ENCODE measurements around the gene CRIP1.

The CRIP1 gene

GRCh38 chr14:105500726-105501101 is 14.0 kb downstream of the CRIP1 start:
- no peak for TF ChIP-seq CTCF (IDR thresholded peaks at IDR 0.05; ENCODE audit: control insufficient read depth, insufficient read depth, low read depth, low read length, missing control alignments)

GRCh38 chr14:105501504-105502291 is 15.0 kb downstream of the CRIP1 start:
- H3K4me3 ChIP-seq (ENCODE audit: control insufficient read depth, low read depth, low read length), result no peak overlapping the region
- TF ChIP-seq CTCF (IDR thresholded peaks at IDR 0.05; ENCODE audit: control insufficient read depth, insufficient read depth, low read depth, low read length, missing control alignments), result no peak
- DNase-seq (ENCODE audit: low read depth), result no peak

More at GRCh38 chr14:105500726-105501101, 14.0 kb downstream of the CRIP1 start:
- H3K4me3 ChIP-seq (ENCODE audit: control insufficient read depth, low read depth, low read length), result no peak overlapping the region
- DNase-seq (ENCODE audit: low read depth), result no peak

DNA sequence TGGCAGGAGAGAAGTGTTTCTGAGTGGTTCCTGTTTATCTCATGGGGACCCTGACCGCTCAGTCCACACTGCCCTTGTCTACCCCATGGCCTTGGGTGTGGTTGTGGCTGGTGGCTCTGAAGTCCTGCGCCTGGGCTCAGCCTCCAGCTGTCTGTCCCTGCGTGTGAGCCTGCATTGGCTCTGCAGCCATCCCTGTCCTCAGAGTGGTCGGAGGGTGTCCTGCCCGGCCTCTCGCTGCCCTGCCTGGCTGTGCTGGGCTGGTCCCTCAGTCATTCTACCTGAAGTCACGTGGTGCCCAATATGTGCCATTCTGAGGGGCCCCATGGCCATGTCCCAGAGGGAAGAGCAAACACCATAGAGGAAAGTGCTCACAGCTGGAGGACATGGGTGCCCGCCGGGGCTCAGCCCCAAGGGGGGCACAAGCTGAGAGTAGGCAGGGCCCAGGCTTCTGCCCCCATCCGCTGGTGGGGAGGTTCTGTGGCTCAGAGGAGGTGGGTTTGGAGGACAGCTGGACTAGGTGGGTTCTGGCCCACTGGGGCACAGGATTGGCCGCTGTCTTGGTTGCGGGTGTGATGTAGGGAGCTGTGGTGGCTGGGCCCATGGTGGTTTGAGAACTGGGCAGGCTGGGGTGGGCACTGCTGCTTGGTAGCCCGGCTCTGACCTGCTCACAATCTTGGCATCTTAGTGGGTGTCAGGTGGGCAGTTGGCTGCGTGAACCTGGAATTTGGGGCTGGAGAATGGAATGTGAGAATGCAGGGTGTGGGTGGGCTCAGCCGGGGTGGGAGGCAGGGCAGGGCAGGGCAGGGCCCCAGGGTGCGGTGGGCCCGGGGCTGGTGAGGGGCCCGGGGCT is 16.0 kb downstream of the CRIP1 start:
- no peak overlapping the region for H3K4me3 ChIP-seq (ENCODE audit: control insufficient read depth, low read depth, low read length)
- no peak for TF ChIP-seq CTCF (IDR thresholded peaks at IDR 0.05; ENCODE audit: control insufficient read depth, insufficient read depth, low read depth, low read length, missing control alignments)
- DNase-seq (ENCODE audit: low read depth), result no peak

DNA sequence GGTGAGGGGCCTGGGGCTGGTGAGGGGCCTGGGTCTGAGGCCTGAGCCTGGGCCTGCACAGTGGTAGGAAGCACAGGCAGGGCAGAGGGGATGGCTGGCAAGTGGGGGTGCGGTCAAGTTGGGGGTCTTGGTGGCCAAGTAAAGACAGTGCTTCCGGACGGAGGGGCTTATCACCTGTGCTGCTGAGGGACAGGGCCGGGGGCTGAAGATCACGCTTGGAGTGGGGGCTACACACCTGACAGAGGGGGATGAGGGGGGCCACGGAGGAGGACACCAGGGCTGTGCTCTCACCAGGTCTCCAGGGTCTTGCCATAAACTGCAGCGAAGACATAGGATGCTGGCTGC is 16.6 kb downstream of the CRIP1 start:
- H3K4me3 ChIP-seq (ENCODE audit: control insufficient read depth, low read depth, low read length), result no peak overlapping the region
- no peak for TF ChIP-seq CTCF (IDR thresholded peaks at IDR 0.05; ENCODE audit: control insufficient read depth, insufficient read depth, low read depth, low read length, missing control alignments)
- no peak for DNase-seq (ENCODE audit: low read depth)

DNA sequence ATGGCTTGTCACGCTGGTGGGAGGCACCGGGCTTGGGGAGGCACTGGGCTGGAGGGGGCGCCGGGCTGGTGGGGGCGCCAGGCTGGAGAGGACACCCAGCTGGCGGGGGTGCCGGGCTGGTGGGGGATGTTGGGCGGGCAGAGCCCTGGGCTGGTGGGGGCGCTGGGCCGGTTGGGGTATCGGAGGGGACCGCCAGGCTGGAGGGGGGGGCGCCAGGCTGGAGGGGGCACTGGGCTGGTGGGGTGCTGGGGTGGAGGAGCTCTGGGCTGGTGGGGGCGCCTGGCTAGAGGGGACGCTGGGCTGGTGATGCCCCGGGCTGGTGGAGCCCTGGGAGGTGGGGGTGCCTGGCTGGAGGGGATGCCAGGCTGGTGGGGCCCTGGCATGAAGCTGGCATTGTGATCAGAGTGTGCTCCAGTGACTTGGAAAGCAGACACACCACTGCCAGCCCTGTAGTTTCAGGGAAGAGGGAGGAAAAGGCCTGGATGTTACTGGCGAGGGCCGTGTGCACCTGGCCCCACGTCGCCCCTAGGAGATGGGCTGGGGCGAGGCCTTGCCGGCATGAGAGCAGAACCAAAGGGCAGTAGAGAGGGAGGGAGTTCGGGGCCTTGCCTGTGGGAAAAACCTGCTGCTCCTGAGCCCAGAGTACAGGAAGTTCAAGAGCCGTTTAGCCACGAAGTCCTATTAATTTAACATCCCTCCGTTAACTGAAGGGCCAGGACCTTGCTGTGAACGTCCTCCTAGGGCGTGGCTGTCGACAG is 17.4 kb downstream of the CRIP1 start:
- TF ChIP-seq CTCF (IDR thresholded peaks at IDR 0.05; ENCODE audit: control insufficient read depth, insufficient read depth, low read depth, low read length, missing control alignments), result no peak
- no peak for DNase-seq (ENCODE audit: low read depth)
- H3K4me3 ChIP-seq (ENCODE audit: control insufficient read depth, low read depth, low read length), result no peak overlapping the region

DNA sequence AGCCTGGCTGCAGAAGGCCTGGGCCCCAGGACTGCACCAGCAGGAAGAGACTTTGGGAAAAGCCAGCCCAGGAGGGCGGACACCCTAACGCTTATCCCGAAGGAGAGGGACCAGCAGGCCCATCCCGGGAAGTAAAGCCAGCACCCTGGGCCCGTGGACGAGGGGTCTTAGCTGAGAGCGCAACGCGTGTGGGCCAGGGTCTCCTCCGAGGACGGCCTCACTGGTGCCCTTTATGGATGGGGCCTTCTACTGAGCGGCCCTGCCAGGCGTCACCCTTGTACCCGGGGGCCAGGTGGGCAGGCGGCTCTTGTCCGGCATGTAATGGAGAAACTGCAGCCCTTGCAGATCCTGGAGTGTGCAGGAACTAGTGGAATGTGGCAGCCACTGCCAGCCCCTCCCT is 18.4 kb downstream of the CRIP1 start:
- no peak for TF ChIP-seq CTCF (IDR thresholded peaks at IDR 0.05; ENCODE audit: control insufficient read depth, insufficient read depth, low read depth, low read length, missing control alignments)
- H3K4me3 ChIP-seq (ENCODE audit: control insufficient read depth, low read depth, low read length), result no peak overlapping the region
- DNase-seq (ENCODE audit: low read depth), result no peak
